Fibroblast of the aortic adventitia (primary cell): ENCODE measurements around the gene CLNK. TPM values are rescaled to one million over a fixed set of nuclear protein-coding genes. Genes with fewer than 3 reads are reported as not detected.

ENCODE experiments used
- DNase-seq: peaks from one replicate; pipeline ENCODE4 v3.0.0-alpha.2; 2010; ENCODE audit warnings: low read depth
- H3K4me3 ChIP-seq: 2 replicates; pipeline ENCODE4 v1.5.1; 2011; ENCODE audit warnings: low read depth, mild to moderate bottlenecking, control low read depth, low read length, moderate library complexity
- CTCF ChIP-seq: IDR thresholded peaks from 2 replicates; pipeline ENCODE4 v1.5.1; 2011; ENCODE audit warnings: mild to moderate bottlenecking, low read length, control low read depth, inconsistent platforms; ENCODE audit not compliant: insufficient read depth
- total RNA-seq: library from RNA; depleted of rRNA; stranded (reverse); fragments of >200 nt; gene quantifications from 2 replicates; pipeline ENCODE4 v1.2.3, GENCODE V29; 2012; ENCODE audit warnings: low replicate concordance

The CLNK gene
- total RNA-seq, 1 donor = not detected

GRCh38 chr4:10599574-10599973 lies 85.0 kb downstream of the CLNK start:
- TF ChIP-seq CTCF = no peak
- DNase-seq = no peak
- H3K4me3 ChIP-seq = no peak overlapping the region

- DNase-seq = no peak
- no peak for TF ChIP-seq CTCF
- no peak overlapping the region for H3K4me3 ChIP-seq
These were observed 85.7 kb downstream of the CLNK start for GRCh38 chr4:10598829-10599228.

GRCh38 chr4:10596586-10597290 lies 87.8 kb downstream of the CLNK start:
- no peak for TF ChIP-seq CTCF
- H3K4me3 ChIP-seq = no peak overlapping the region
- DNase-seq = no peak

- no peak overlapping the region for H3K4me3 ChIP-seq
- no peak for TF ChIP-seq CTCF
- no peak for DNase-seq
These were observed 91.4 kb downstream of the CLNK start for GRCh38 chr4:10593130-10593529.

- TF ChIP-seq CTCF = no peak
- no peak overlapping the region for H3K4me3 ChIP-seq
- peak; percentile 38 for DNase-seq
These were observed 93.7 kb downstream of the CLNK start for GRCh38 chr4:10590896-10591295.

- no peak for TF ChIP-seq CTCF
- peak; percentile 28 for DNase-seq
These were observed 94.8 kb downstream of the CLNK start for GRCh38 chr4:10589799-10590198.

GRCh38 chr4:10589321-10589720 lies 95.2 kb downstream of the CLNK start:
- no peak for TF ChIP-seq CTCF
- H3K4me3 ChIP-seq = no peak overlapping the region
- no peak for DNase-seq

More at GRCh38 chr4:10589799-10590198, 94.8 kb downstream of the CLNK start:
- H3K4me3 ChIP-seq = no peak overlapping the region
